GM12874 (cell line): ENCODE data around the gene ENTHD1.

Experiments used
- TF ChIP-seq, protein P1 (sequence below): IDR thresholded peaks from 2 replicates; pipeline ENCODE4 v1.5.1; 2011; ENCODE audit warnings: low read depth, mild to moderate bottlenecking, control low read depth, low read length, moderate library complexity; ENCODE audit not compliant: insufficient read depth

Gene ENTHD1

DNA sequence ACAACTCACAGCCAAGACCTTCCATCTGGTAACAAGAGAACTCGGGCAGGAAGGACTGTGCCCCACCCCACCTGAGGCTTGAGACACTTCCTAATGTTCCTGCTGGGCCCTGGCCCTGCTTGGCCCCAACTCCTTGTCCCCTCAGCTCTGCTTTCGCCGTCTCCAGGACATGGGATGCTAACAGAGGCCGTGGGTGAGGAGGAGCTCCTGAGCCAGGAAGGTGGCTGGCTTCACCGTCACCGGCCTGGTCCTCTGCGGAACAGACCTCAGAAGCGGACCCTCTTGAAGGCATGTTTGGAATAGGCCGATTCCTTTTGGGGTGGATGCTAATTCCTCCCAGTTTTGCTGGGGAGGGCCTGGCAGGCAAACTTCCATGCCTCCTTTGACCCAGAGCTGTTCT, 168.7 kb downstream of the ENTHD1 start:
- TF ChIP-seq, protein P1, sequence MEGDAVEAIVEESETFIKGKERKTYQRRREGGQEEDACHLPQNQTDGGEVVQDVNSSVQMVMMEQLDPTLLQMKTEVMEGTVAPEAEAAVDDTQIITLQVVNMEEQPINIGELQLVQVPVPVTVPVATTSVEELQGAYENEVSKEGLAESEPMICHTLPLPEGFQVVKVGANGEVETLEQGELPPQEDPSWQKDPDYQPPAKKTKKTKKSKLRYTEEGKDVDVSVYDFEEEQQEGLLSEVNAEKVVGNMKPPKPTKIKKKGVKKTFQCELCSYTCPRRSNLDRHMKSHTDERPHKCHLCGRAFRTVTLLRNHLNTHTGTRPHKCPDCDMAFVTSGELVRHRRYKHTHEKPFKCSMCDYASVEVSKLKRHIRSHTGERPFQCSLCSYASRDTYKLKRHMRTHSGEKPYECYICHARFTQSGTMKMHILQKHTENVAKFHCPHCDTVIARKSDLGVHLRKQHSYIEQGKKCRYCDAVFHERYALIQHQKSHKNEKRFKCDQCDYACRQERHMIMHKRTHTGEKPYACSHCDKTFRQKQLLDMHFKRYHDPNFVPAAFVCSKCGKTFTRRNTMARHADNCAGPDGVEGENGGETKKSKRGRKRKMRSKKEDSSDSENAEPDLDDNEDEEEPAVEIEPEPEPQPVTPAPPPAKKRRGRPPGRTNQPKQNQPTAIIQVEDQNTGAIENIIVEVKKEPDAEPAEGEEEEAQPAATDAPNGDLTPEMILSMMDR: no peak

DNA sequence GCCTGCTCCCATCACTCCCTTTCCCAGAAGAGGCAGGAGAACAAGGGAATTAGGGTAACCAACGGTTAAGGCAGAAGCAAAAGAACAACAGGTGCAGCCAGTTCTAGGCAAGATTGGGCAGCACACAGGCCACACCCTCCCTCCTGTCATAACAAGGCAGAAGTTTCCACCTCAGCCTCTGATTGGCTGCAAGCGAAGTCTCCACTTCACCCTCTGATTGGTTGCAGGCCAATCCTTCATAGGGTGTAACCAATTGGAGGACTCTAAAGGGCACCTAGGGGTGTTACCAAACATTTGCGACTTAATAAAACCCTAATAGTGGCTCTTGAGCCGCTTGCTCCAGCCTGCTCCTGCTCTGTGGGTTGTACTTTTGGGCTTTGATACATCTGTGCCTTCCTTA, 169.2 kb downstream of the ENTHD1 start:
- TF ChIP-seq, protein P1: no peak

DNA sequence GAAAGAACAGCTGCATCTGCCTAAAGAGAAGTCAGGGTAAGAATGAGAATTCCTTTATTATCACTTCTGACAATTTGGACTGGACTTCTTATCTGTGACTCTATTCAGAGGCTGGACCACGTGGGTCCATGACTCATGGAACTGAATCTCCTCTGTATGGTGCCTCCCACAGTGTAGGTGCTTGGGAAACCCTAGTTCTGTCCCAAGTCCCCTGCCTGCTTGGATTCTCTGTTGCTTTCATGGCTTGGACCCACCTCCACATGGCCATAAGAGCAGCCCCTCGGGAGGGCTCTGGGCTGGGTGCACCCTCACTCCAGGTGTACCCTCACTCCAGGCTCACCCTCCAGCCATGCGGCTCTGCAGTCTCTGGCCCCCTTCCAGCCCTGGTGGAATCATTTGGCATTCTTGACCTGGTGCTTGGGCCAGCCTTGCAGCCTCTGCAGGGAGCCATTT, 169.6 kb downstream of the ENTHD1 start:
- TF ChIP-seq, protein P1: no peak

DNA sequence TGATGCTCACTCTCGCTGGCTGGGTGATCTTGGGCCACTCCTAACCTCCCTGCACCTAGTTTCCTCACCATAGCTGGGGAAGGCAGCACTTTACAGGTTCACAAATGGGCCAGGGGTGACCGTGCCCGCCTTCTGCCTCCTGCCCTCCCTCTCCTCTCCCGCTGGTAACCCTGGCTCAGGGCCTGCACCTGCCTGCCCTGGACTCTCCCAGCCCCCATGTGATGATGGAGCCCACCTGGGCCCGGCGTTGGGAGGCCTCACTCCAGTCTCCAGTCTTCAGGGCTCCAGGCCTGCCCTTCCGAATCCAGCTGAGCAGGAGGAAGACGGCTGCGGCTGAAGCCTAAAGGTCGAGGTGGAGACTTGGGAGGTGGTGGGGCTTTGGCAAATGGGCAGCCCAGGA, 170.1 kb downstream of the ENTHD1 start:
- TF ChIP-seq, protein P1: no peak

DNA sequence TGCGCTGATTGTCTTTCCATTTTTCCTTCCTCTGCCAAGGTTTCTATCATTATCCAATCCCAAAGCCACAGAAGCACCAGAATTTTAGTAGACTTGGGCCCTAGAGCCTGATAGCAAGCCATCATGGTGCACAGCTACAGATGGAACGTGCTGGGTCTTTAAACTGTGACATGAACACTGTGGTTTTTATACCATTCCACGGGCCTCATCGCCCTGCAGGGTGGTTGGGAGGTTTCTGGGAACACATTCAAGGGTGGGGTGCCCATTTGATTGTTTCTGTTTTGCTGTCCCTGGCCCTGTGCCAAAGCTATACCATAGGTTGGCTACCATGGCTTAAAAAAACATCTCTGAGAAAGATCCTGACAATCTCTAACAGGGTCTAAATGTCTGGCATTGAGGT, 171.1 kb downstream of the ENTHD1 start:
- TF ChIP-seq, protein P1: no peak

DNA sequence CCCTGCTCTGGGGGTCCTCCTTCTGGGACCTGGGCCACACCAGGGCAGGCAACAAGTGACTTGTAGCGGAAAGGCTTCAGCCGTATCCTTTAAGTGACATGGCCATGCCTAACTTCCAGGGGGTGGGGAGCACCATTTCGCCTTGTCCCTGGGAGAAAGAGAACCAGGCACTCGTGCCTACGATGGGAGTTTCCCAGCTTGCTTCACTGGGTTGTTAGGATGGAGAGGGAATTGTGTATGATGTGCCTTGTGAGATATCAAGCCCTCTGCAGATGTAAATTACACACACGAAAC, 171.6 kb downstream of the ENTHD1 start:
- TF ChIP-seq, protein P1: no peak

DNA sequence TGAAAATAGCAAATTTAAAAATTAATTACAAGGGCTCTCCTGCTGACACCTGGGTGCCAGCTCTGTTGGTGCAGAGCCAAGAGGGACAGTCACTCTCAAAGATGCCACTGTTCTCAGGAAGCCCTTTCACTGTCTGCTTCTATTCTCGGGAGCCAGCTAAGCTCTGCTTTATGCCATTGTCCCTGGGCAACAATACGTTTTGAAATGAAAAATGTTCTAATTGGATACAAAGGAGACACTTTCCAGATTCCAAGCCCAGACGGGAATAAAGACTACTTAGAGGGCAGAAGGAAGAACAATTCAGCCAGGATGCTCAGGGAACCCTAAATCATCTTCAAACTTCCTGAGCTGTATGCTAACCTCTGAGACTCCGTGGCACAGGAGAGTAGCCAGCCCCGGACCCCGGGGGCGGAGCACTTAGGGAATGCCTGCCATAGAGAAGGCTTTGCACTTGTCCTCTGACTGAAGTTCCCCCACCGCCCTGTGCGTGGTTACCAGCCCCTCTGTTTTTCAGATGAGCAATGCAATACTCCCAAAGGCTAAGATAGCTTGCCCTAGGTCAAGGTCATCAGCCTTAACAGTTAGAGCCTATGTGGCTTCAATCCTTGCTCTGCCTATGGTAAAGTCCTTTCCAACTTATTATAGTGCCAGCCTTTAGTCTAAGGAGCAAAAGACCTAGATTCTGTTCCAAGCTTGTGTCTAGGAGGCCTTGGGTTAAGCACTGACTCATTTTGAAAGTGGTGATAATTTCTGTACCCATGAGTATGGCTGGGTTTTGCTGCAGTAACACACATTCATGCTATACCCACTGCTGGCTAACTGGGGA, 172.1 kb downstream of the ENTHD1 start:
- TF ChIP-seq, protein P1: no peak
